Kidney (tissue), 14 donors: ENCODE data around the gene DOHH. TPM values are rescaled to one million over a fixed set of nuclear protein-coding genes. Genes with fewer than 3 reads are reported as not detected.

ENCODE experiments used
- DNase-seq, 5 donors: peaks; one replicate each; pipeline ENCODE4 v3.0.0-alpha.2; 2013 to 2020
- FAIRE-seq: peaks from 2 replicates; lab custom pipeline; 2012; peaks lifted over from hg19 to GRCh38; lab: Jason Lieb, UNC
- H3K27ac ChIP-seq, 2 donors: one replicate each; pipeline ENCODE4 v1.7.0; 2013; ENCODE audit warnings: low read depth in 2 of 2, low read length in 2 of 2, inconsistent platforms in 1 of 2
- H3K27me3 ChIP-seq: one replicate; pipeline ENCODE4 v1.7.1; 2013; ENCODE audit warnings: low read length, inconsistent platforms; ENCODE audit not compliant: control insufficient read depth, insufficient read depth
- H3K36me3 ChIP-seq, 3 donors: one replicate each; pipeline versions ENCODE4 v1.7.0 to v1.7.1; 2013; ENCODE audit warnings: low read length in 3 of 3, control low read depth in 1 of 3, inconsistent platforms in 1 of 3; ENCODE audit not compliant: insufficient read depth in 3 of 3, control insufficient read depth in 2 of 3
- H3K4me1 ChIP-seq, 3 donors: one replicate each; pipeline versions ENCODE4 v1.7.0 to v1.7.1; 2013; ENCODE audit warnings: low read length in 3 of 3, inconsistent platforms in 1 of 3, low read depth in 1 of 3; ENCODE audit not compliant: control insufficient read depth in 2 of 3, insufficient read depth in 2 of 3
- H3K4me3 ChIP-seq, 3 donors: one replicate each; pipeline versions ENCODE4 v1.7.0 to v1.8.1; 2013; ENCODE audit warnings: low read length in 3 of 3, control low read depth in 1 of 3, inconsistent platforms in 1 of 3
- H3K9ac ChIP-seq, 3 donors: one replicate each; pipeline versions ENCODE4 v1.7.0 to v1.7.1; 2013; ENCODE audit warnings: low read length in 3 of 3, control low read depth in 1 of 3, inconsistent platforms in 1 of 3
- H3K9me3 ChIP-seq, 3 donors: one replicate each; pipeline versions ENCODE4 v1.7.0 to v1.7.1; 2013; ENCODE audit warnings: low read length in 3 of 3, control low read depth in 1 of 3, inconsistent platforms in 1 of 3; ENCODE audit not compliant: control insufficient read depth in 2 of 3, insufficient read depth in 1 of 3
- CTCF ChIP-seq: IDR thresholded peaks from 3 replicates; pipeline ENCODE4 v1.5.1; 2012; ENCODE audit warnings: mild to moderate bottlenecking, moderate library complexity, borderline replicate concordance; ENCODE audit not compliant: insufficient read depth; ENCODE audit errors: extremely low read depth
- intact Hi-C: fragments of 100-400 bp; cut with DNase I; formaldehyde crosslinking; loops from one replicate; pipeline ENCODE4 v1.11.1; 2022
- polyA plus RNA-seq: library from polyadenylated mRNA; stranded (reverse); fragments of 350-450 nt; fragmentation: Illumina TruSeq; extraction: RNeasy Lipid Tissue Mini Kit (QIAGEN cat#74804); gene quantifications from one replicate; pipeline ENCODE4 v1.2.3, GENCODE V29; 2014; ENCODE audit warnings: low read depth, low replicate concordance; ENCODE audit not compliant: insufficient read depth
- total RNA-seq: library from RNA; stranded (reverse); fragmentation: NEBNext Ultra II Directional; extraction: Animal tissue kit (Norgen Biotek cat#: 25700); gene quantifications from one replicate; pipeline ENCODE4 v1.2.1, GENCODE V29; 2021
- donor health status: control.
- donor health status: control.
- donor health status: control.
- donor health status: control.
- donor health status: control.
- donor health status: DM: yes; HTN: yes; CAD: no.
- donor health status: Normal renal cell carcinoma (clear cell type).

The DOHH gene
- total and polyA plus RNA-seq, 2 donors from 2014 or later, result 12.2 to 20.2 TPM

- H3K4me3 ChIP-seq, result no peak overlapping the region
- H3K27ac ChIP-seq, result no peak overlapping the region
- no peak for TF ChIP-seq CTCF
- FAIRE-seq (no peak), DNase-seq (peak in 2 of 5 donors; percentile 39 to 50)
- no peaks in the 10 kb centered on the region for H3K9me3 ChIP-seq
- H3K9ac ChIP-seq, result no peak overlapping the region
- intact Hi-C loops, result no loop called here
- H3K36me3 ChIP-seq, result peaks cover 0 to 4% (median 0%) of the 10 kb centered on the region in 3 donors
- H3K4me1 ChIP-seq, result peaks cover 0 to 18% (median 18%) of the 10 kb centered on the region in 3 donors
- H3K27me3 ChIP-seq, result no peaks in the 10 kb centered on the region
These were observed 37.3 kb downstream of the DOHH start for GRCh38 chr19:3462991-3463713.

DNA sequence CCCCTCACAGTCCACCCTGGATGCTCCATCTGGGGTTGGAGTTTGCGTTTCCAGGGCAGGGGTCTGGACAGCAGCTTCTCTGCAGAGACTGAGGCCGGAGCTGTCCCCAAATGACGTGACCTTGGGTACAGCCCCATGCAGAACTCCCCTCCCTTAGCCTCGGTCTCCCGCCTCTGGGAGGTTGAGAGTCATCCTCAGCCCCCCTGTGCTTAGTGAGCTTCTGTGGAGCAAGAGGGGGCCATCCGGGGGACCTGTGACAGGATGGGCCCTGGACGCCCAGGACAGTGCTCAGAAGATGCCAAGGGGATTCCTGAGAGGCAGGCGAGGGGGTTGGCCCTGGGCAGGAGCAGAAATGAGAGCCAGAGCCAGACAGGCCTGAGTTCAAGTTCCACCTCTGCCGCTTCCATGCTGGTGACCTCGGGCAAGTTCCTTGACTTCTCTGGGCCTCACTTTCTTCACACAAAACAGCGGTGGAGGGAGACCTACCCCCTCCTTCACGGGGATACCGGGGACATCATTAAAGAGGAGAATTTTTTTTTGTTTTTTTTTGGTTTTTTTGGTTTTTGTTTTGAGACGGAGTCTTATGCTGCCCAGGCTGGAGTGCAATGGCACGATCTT lies 40.4 kb downstream of the DOHH start:
- no peak for TF ChIP-seq CTCF
- H3K4me3 ChIP-seq, result no peak overlapping the region

GRCh38 chr19:3459089-3459881 lies 41.2 kb downstream of the DOHH start:
- intact Hi-C loops, result no loop called here
- FAIRE-seq (no peak), DNase-seq (peak; percentile 87 to 96 (median 91))
- peak overlapping the region; percentile 94 to 98 for H3K27ac ChIP-seq
- TF ChIP-seq CTCF, result no peak
- peaks cover 2 to 13% (median 7%) of the 10 kb centered on the region in 3 donors for H3K36me3 ChIP-seq
- H3K27me3 ChIP-seq, result no peaks in the 10 kb centered on the region
- no peak overlapping the region for H3K4me3 ChIP-seq
- H3K4me1 ChIP-seq, result peaks cover 0 to 33% (median 18%) of the 10 kb centered on the region in 3 donors
- peak overlapping the region in 1 of 3 donors; percentile 61 for H3K9ac ChIP-seq
- H3K9me3 ChIP-seq, result no peaks in the 10 kb centered on the region

More for the DNA sequence above, 40.4 kb downstream of the DOHH start:
- Histone ChIP-seq H3K4me1 (peaks cover 0 to 33% (median 18%) of the 10 kb centered on the region in 3 donors), H3K9me3 (no peaks in the 10 kb centered on the region), H3K27me3 (no peaks in the 10 kb centered on the region), H3K27ac (peak overlapping the region; percentile 94 to 98), H3K36me3 (peaks cover 0 to 8% (median 2%) of the 10 kb centered on the region in 3 donors), H3K9ac (peak overlapping the region in 1 of 3 donors; percentile 61)
- intact Hi-C loops, result no loop called here
- FAIRE-seq (no peak), DNase-seq (no peak)
